ENCODE results near the gene SMYD3.

- TF ChIP-seq CTCF (conservative IDR thresholded peaks at IDR 0.05) (no peak), ZFX (IDR thresholded peaks at IDR 0.05) (no peak)
Measured at GRCh38 chr1:245718951-245719350, 788.1 kb downstream of the SMYD3 start.

Measured in C4-2B (cell line).